Measurements from ENCODE around the gene SAC3D1. TPM values are rescaled to one million over a fixed set of nuclear protein-coding genes. Genes with fewer than 3 reads are reported as not detected.

Gene SAC3D1
- total RNA-seq, 4 donors from 2014 or later, result 3.7 to 105 (median 12.9) TPM

DNA sequence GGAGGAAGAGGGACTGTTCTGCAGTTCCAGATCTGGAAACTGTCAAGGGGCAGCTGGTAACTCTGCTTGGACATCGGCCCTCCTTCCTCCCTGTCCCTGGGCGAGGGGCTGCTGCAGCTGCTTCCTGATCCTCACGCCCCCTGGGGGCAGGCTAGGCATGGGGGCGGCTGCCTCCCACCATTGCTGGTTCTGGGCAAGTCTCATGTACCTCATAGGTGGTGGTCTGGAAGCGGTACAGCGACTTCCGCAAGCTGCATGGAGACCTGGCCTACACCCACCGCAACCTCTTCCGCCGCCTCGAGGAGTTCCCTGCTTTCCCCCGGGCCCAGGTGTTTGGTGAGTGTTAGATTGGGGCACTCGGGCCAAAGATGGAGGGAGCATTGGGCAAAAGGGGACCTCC, 8.8 kb upstream of the SAC3D1 start:
- no peak overlapping the region for H3K4me3 ChIP-seq
- H3K27me3 ChIP-seq, result no peaks in the 10 kb centered on the region
- TF ChIP-seq, protein P1, sequence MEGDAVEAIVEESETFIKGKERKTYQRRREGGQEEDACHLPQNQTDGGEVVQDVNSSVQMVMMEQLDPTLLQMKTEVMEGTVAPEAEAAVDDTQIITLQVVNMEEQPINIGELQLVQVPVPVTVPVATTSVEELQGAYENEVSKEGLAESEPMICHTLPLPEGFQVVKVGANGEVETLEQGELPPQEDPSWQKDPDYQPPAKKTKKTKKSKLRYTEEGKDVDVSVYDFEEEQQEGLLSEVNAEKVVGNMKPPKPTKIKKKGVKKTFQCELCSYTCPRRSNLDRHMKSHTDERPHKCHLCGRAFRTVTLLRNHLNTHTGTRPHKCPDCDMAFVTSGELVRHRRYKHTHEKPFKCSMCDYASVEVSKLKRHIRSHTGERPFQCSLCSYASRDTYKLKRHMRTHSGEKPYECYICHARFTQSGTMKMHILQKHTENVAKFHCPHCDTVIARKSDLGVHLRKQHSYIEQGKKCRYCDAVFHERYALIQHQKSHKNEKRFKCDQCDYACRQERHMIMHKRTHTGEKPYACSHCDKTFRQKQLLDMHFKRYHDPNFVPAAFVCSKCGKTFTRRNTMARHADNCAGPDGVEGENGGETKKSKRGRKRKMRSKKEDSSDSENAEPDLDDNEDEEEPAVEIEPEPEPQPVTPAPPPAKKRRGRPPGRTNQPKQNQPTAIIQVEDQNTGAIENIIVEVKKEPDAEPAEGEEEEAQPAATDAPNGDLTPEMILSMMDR (IDR thresholded peaks at IDR 0.05), result no peak
- TF ChIP-seq POLR2A (IDR thresholded peaks at IDR 0.05), result no peak
- no peak for TF ChIP-seq POLR2AphosphoS5 (IDR thresholded peaks at IDR 0.05)
- no peak for TF ChIP-seq EP300 (IDR thresholded peaks at IDR 0.05; ENCODE audit: low read depth)
- 79% methylated on average over 13 of the region's 13 CpGs; no CpG with 5 or more reads in 1 of the 2 donors for WGBS, 2 donors (ENCODE audit: low coverage in 1 of 2)
- H3K9me3 ChIP-seq, result no peaks in the 10 kb centered on the region
- no peak for DNase-seq
- in situ Hi-C loops (cut with MboI; ENCODE audit: low pct_ligation_motif_present in 1 of 4, low pct_unique_long_range_greater_than_20kb in 1 of 4, low sequenced_read_pairs in 3 of 4) (no loop called here), intact Hi-C loops (cut with DNase I; ENCODE audit: low total_unique reads) (no loop called here)
- peaks cover 12 to 20% (median 14%) of the 10 kb centered on the region in 4 donors for H3K4me1 ChIP-seq
- H3K36me3 ChIP-seq, result peaks cover 0 to 39% (median 11%) of the 10 kb centered on the region in 4 donors
- H3K27ac ChIP-seq, result no peak overlapping the region

DNA sequence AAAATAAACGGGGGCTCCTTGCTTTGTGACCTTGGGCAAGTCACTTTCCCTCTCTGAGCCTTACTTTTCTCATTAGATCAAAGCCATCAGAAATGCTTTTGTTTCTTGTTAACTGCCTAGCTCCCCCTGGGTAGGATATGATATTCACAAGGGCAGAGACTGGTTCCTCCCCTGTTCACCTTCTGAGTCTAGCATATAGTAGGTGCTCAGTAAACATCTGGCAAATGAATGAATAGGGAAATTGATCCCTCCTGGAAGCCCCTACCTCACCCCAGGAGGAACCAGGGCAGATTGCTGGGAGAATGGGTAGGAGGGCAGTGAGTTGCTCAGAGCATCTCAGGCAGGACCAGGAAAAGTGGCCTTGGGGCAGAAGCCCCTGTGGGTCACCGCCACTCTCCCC, 6.6 kb upstream of the SAC3D1 start:
- intact Hi-C loops (cut with DNase I; ENCODE audit: low total_unique reads) (no loop called here), in situ Hi-C loops (cut with MboI; ENCODE audit: low pct_ligation_motif_present in 1 of 4, low pct_unique_long_range_greater_than_20kb in 1 of 4, low sequenced_read_pairs in 3 of 4) (no loop called here)
- no peak for TF ChIP-seq POLR2AphosphoS5 (IDR thresholded peaks at IDR 0.05)
- no peak for DNase-seq
- 81% methylated on average over 2 of the region's 2 CpGs; no CpG with 5 or more reads in 1 of the 2 donors for WGBS, 2 donors (ENCODE audit: low coverage in 1 of 2)
- H3K4me3 ChIP-seq, result no peak overlapping the region
- H3K27ac ChIP-seq, result no peak overlapping the region
- H3K4me1 ChIP-seq, result peaks cover 0 to 4% (median under 1%) of the 10 kb centered on the region in 4 donors
- peaks cover 0 to 39% (median 14%) of the 10 kb centered on the region in 4 donors for H3K36me3 ChIP-seq
- no peaks in the 10 kb centered on the region for H3K27me3 ChIP-seq
- H3K9me3 ChIP-seq, result no peaks in the 10 kb centered on the region

DNA sequence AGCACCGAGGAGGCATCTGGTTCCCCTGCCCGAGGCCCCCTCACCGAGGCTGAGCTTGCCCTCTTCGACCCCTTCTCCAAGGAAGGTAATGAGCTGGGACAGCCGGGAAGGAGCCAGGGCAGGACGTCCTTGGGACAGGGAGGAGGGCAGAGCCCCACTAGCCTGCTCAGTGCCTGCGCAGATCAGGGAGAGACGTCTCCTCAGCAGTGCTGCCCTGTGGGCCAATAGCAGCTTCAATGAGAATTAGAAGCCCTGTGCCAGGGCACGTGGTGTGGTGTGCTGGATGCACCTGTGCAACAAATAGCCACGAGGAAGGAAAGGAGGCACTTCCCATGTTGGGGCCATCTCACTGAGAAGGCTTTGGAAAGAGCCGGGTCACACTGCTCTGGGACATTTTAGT, 5.4 kb upstream of the SAC3D1 start:
- Histone ChIP-seq H3K27ac (no peak overlapping the region), H3K9me3 (no peaks in the 10 kb centered on the region), H3K4me1 (peaks cover 0 to 9% (median 6%) of the 10 kb centered on the region in 4 donors), H3K27me3 (no peaks in the 10 kb centered on the region), H3K4me3 (no peak overlapping the region), H3K36me3 (peaks cover 0 to 39% (median 14%) of the 10 kb centered on the region in 4 donors)
- intact Hi-C loops (cut with DNase I; ENCODE audit: low total_unique reads), result no loop called here
- in situ Hi-C loops (cut with MboI; ENCODE audit: low pct_ligation_motif_present in 1 of 4, low pct_unique_long_range_greater_than_20kb in 1 of 4, low sequenced_read_pairs in 3 of 4), result no loop called here
- no peak for DNase-seq
- WGBS, 2 donors (ENCODE audit: low coverage in 1 of 2), result 79 to 93% methylated on average over 7 to 11 of the region's 11 CpGs
- TF ChIP-seq POLR2AphosphoS5 (IDR thresholded peaks at IDR 0.05) (no peak), POLR2A (IDR thresholded peaks at IDR 0.05) (no peak), EP300 (IDR thresholded peaks at IDR 0.05; ENCODE audit: low read depth) (no peak)
- TF ChIP-seq, protein P1 (IDR thresholded peaks at IDR 0.05), result no peak

DNA sequence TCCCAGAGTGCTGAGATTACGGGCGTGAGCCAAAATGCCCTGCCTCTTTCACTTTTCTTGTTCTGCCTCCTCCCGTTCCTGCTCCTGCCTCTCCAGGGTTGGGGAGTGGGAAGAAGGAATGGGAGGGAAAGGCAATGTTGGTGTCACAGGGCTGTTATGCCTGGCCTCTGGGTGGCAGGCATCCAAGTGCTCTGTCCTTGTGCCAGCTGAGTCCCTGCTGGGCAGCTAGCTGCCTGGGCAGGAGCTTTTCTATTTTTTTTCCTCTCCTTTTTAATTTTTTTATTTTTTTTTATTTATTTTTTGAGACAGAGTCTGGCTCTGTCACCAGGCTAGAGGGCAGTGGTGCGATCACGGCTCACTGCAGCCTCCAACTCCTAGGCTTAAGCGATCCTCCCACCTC, 4.1 kb upstream of the SAC3D1 start:
- Histone ChIP-seq H3K9me3 (no peaks in the 10 kb centered on the region), H3K4me1 (peaks cover 4 to 13% (median 9%) of the 10 kb centered on the region in 4 donors), H3K27me3 (no peaks in the 10 kb centered on the region), H3K4me3 (no peak overlapping the region), H3K36me3 (peaks cover 0 to 36% (median 14%) of the 10 kb centered on the region in 4 donors), H3K27ac (no peak overlapping the region)
- peak; percentile 41 for DNase-seq
- WGBS, 2 donors (ENCODE audit: low coverage in 1 of 2), result 68 to 75% methylated on average over 6 of the region's 6 CpGs
- intact Hi-C loops (cut with DNase I; ENCODE audit: low total_unique reads), result no loop called here
- in situ Hi-C loops (cut with MboI; ENCODE audit: low pct_ligation_motif_present in 1 of 4, low pct_unique_long_range_greater_than_20kb in 1 of 4, low sequenced_read_pairs in 3 of 4), result no loop called here
- TF ChIP-seq POLR2A (IDR thresholded peaks at IDR 0.05) (no peak), POLR2AphosphoS5 (IDR thresholded peaks at IDR 0.05) (no peak), EP300 (IDR thresholded peaks at IDR 0.05; ENCODE audit: low read depth) (no peak)
- TF ChIP-seq, protein P1 (IDR thresholded peaks at IDR 0.05), result no peak

DNA sequence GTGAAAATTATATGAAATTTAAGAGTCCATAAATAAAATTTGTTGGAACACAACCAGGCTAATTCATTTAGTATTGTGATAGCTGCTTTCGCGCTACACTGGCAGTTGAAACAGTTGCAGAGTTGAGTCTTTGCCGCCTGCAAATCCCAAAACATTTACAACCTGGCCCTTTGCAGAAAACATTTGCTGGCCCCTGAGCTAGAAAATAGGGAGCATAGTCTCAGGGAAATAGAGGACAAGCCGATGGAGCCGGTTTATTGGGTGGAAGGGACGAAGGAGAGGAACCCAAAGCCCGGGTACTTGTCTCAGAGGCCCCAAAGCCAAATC, 527 bp upstream of the SAC3D1 start:
- peaks cover 10 to 36% (median 18%) of the 10 kb centered on the region in 4 donors for H3K4me1 ChIP-seq
- no peaks in the 10 kb centered on the region for H3K27me3 ChIP-seq
- no peak for TF ChIP-seq POLR2A (IDR thresholded peaks at IDR 0.05)
- no peak for TF ChIP-seq POLR2AphosphoS5 (IDR thresholded peaks at IDR 0.05)
- TF ChIP-seq, protein P1 (IDR thresholded peaks at IDR 0.05), result no peak
- no peak for TF ChIP-seq EP300 (IDR thresholded peaks at IDR 0.05; ENCODE audit: low read depth)
- 13% methylated on average over 7 of the region's 7 CpGs; no CpG with 5 or more reads in 1 of the 2 donors for WGBS, 2 donors (ENCODE audit: low coverage in 1 of 2)
- in situ Hi-C loops (cut with MboI; ENCODE audit: low pct_ligation_motif_present in 1 of 4, low pct_unique_long_range_greater_than_20kb in 1 of 4, low sequenced_read_pairs in 3 of 4) (no loop called here), intact Hi-C loops (cut with DNase I; ENCODE audit: low total_unique reads) (no loop called here)
- no peaks in the 10 kb centered on the region for H3K9me3 ChIP-seq
- no peak for DNase-seq
- H3K27ac ChIP-seq, result peak overlapping the region; percentile 92 to 97 (median 96)
- H3K4me3 ChIP-seq, result peak overlapping the region; percentile 49 to 92 (median 78)
- peaks cover 0 to 17% (median 3%) of the 10 kb centered on the region in 4 donors for H3K36me3 ChIP-seq

Measured in transverse colon (tissue), 4 donors.